Lower leg skin (tissue), 3 donors: ENCODE data around the gene TEK.

Source experiments
- POLR2A ChIP-seq, 2 donors: fragments of 450-650 bp; IDR thresholded peaks; one replicate each; pipeline ENCODE4 v1.6.1; 2016 to 2017; ENCODE audit warnings: antibody characterized with exemption in 2 of 2, mild to moderate bottlenecking in 1 of 2, moderate library complexity in 1 of 2
- TF ChIP-seq, protein P1 (sequence below), 3 donors: fragments of 450-650 bp; IDR thresholded peaks; one replicate each; pipeline ENCODE4 v1.5.1; 2016; ENCODE audit warnings: antibody characterized with exemption in 3 of 3, mild to moderate bottlenecking in 3 of 3, moderate library complexity in 2 of 3

DNA sequence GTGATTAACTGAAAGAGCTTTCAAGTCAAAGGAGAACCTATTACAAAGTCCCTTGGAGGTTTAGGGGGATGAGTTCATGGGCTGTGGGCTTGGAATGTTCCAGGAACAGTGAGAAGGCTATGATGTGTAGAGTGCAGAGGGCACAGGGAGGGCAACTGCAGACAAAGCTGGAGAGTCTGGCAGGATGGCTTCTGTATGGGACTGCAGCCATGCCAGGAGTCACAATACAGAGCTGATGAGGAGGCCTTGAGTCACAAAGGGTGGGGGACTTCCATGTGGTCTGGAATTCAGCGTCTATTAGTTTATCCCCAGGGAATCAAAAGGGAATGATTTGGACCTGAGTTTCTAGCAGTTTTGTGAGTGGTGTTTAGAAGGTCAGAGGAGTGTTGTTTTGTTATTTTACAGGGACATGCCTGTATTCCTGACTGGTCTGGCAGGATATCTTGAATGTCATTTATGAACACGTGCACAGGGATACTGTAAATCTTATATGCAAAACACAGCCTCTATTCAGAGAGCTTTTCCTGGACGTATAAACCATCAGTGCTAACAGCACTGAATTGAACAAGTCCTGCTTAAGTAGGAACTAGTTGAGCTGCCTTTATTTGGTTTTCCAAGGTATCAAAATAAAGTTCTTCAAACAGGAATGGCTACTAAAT lies 14.3 kb upstream of the TEK start:
- TF ChIP-seq, protein P1, sequence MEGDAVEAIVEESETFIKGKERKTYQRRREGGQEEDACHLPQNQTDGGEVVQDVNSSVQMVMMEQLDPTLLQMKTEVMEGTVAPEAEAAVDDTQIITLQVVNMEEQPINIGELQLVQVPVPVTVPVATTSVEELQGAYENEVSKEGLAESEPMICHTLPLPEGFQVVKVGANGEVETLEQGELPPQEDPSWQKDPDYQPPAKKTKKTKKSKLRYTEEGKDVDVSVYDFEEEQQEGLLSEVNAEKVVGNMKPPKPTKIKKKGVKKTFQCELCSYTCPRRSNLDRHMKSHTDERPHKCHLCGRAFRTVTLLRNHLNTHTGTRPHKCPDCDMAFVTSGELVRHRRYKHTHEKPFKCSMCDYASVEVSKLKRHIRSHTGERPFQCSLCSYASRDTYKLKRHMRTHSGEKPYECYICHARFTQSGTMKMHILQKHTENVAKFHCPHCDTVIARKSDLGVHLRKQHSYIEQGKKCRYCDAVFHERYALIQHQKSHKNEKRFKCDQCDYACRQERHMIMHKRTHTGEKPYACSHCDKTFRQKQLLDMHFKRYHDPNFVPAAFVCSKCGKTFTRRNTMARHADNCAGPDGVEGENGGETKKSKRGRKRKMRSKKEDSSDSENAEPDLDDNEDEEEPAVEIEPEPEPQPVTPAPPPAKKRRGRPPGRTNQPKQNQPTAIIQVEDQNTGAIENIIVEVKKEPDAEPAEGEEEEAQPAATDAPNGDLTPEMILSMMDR (IDR thresholded peaks at IDR 0.05), result no peak
- no peak for TF ChIP-seq POLR2A (IDR thresholded peaks at IDR 0.05)
